ENCODE measurements around the gene ZMYND10.
A peak's percentile ranks its signal among the peaks of the same experiment; 100 is the strongest.

ZMYND10 gene

DNA sequence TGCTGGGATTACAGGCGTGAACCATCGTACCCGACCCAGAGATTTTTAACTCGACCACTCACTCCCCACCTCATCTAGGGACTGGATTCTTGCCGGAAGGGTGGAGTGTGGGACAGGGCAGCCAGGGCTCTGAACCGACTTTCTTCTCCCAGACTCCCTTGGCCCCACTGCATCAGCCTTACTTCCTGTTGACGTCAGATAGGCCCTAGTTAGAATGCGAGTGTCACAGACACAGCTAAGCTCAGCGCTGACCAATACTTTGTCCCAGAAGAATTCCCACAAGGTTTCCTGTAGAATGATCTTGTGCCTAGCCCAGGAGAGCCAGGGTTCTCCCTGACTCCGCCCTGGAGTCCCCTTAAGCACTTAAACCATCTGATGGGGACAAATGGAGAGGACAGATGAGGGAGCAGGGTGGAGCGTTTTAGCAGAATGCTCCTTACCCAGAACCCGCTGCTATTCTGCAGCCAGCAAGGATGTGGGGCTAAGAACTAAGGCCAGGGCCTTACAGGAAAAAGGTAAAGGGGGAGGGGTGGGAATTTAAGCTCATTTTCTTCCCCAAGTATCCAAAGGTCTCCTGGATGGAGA lies 11.7 kb downstream of the ZMYND10 start:
- DNase-seq (ENCODE audit: low read depth): no peak
- no peak overlapping the region for H3K4me3 ChIP-seq (ENCODE audit: low read length)

DNA sequence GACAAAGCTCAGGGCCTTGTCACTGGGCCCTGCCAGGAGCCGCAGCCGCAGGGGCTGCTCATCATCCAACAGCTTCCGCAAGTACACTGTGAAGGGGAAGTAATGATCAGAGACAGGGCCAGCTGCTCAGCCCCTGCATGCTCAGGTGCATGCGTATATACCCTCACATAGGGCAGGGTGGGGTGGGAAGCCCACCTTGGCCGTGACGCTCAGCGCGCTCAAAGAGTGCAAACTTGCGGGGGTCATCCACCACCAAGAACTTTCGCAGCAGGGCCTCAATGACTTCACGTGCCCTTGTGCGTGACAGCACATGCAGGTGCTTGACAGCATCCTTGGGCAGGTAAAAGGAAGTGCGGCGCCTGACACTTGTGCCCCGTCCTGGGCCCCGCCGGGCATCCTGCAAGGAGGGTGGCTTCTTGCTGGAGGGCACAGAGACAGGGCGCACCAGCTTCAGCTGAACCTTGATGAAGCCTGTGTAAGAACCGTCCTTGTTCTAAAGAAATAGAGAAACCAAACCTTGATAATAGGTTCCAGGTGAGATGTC lies 14.1 kb downstream of the ZMYND10 start:
- TF ChIP-seq, protein P1, sequence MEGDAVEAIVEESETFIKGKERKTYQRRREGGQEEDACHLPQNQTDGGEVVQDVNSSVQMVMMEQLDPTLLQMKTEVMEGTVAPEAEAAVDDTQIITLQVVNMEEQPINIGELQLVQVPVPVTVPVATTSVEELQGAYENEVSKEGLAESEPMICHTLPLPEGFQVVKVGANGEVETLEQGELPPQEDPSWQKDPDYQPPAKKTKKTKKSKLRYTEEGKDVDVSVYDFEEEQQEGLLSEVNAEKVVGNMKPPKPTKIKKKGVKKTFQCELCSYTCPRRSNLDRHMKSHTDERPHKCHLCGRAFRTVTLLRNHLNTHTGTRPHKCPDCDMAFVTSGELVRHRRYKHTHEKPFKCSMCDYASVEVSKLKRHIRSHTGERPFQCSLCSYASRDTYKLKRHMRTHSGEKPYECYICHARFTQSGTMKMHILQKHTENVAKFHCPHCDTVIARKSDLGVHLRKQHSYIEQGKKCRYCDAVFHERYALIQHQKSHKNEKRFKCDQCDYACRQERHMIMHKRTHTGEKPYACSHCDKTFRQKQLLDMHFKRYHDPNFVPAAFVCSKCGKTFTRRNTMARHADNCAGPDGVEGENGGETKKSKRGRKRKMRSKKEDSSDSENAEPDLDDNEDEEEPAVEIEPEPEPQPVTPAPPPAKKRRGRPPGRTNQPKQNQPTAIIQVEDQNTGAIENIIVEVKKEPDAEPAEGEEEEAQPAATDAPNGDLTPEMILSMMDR (conservative IDR thresholded peaks at IDR 0.05; ENCODE audit: low read depth, low read length): no peak
- no peak overlapping the region for H3K4me3 ChIP-seq (ENCODE audit: low read length)
- DNase-seq (ENCODE audit: low read depth): no peak

More for the DNA sequence above, 11.7 kb downstream of the ZMYND10 start:
- TF ChIP-seq, protein P1 (conservative IDR thresholded peaks at IDR 0.05; ENCODE audit: low read depth, low read length): no peak

DNA sequence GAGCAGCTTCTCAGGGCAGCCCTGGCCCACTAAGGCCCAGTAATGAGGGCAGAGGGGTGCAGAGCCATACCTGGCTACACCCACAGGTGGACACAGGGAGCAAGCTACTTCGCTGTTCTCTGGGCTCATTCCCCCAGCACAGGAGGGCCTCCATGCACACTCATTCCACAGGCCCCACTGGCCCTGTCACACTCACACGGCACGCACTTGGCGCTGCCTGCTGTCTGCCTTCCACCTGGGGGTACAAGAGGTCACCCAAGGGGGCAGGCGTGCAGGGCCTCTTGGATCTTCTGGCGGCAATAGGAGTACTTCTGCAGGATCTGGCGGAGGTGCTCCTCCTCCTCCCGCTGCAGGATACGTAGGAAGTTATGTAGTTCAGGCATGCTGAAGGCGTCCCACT lies 15.2 kb downstream of the ZMYND10 start:
- DNase-seq (ENCODE audit: low read depth): no peak
- TF ChIP-seq, protein P1 (conservative IDR thresholded peaks at IDR 0.05; ENCODE audit: low read depth, low read length): no peak

DNA sequence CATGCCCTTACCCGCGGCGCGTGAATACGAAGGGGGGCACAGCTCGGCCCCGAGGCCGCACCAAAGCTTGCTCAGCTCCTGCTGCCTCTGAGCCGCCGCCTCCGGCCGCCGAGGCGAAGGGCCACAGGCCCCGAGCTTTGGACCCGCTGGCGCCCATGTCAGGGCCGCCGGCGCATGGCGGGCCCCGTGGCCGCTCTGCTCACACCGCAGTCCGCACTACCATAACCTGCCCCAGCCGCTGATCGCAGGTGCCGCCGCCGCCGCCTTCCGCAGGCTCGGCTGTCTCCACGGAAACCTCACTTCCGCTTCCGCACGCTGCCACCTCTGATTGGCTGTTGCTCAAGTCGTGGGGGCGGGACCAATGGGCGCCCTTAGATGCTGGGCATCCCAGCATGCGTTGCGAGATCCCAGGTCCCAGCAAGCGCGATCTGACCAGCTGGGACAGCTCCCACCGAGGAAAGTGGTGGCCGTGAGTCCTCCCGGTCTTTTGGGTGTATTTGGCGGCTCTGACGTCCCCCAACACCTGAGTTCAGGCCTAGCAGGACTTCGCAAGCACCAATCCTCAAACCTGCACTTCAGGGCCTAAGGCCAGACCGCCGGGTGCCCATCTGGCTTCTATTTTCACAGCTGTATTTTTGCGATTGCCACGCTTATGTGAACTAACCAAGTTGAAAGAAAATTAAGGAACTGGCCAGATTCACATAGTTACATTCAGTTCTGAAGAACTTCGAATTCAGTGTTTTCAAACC lies 17.4 kb downstream of the ZMYND10 start, which contains the start of gene TUSC2:
TUSC2 (minus strand) TSS at position 281 of the 749 bp plus-strand sequence; CDS start at position 157, 124 bp downstream.
- peak; percentile 80 for DNase-seq (ENCODE audit: low read depth)
- H3K4me3 ChIP-seq (ENCODE audit: low read length): peak within 1 kb of the TSS; percentile 86
- TF ChIP-seq, protein P1 (conservative IDR thresholded peaks at IDR 0.05; ENCODE audit: low read depth, low read length): no peak

More for the DNA sequence above, 15.2 kb downstream of the ZMYND10 start:
- no peak overlapping the region for H3K4me3 ChIP-seq (ENCODE audit: low read length)

DNA sequence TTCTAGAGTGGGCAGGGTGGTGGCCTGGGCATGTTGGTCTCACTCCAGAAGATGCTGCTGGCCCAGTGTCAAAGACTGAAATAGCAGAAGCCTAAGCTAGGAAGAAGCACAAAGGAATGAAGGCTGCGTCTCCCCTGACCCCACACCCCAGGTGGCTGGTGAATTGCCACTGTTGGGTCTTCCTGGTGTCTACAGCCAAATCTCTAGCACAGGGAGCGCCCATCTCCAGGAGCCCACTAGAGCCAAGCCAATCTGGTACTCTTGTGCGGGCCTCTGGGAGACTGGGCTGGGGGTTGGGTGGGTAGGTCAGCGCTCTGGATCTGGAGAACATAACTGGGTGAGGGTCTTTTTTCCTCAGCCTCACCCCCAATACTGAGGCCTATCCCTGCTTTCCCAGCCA lies 18.4 kb downstream of the ZMYND10 start:
- peak overlapping the region; percentile 86 for H3K4me3 ChIP-seq (ENCODE audit: low read length)
- DNase-seq (ENCODE audit: low read depth): no peak
- TF ChIP-seq, protein P1 (conservative IDR thresholded peaks at IDR 0.05; ENCODE audit: low read depth, low read length): no peak

DNA sequence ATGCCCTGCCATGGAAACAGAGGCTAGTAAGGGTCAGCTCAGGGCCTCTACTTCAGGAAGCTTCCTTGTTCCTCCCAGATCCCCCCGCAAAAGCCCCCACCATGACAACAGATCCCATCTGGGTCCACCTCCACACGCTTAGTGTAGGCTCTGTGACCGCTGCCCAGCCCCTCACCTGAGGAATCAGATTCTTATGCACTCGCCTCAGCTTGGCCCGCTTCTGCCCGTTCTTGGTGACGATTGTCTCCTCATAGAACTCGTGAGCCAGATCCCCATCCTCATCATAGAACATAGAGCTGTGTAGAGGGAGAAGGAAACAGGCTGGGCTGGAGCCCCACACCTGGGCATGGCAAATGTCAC lies 19.4 kb downstream of the ZMYND10 start:
- no peak overlapping the region for H3K4me3 ChIP-seq (ENCODE audit: low read length)
- no peak for DNase-seq (ENCODE audit: low read depth)
- TF ChIP-seq, protein P1 (conservative IDR thresholded peaks at IDR 0.05; ENCODE audit: low read depth, low read length): no peak
